ENCODE results near the gene HOXB9. TPM values are rescaled to one million over a fixed set of nuclear protein-coding genes. Genes with fewer than 3 reads are reported as not detected.
A peak's percentile ranks its signal among the peaks of the same experiment; 100 is the strongest.

The HOXB9 gene
- total RNA-seq (2014; rRNA removed; shearing (Covaris generic)), result 25.1 and 31.4 TPM in 2 replicates
- polyA plus RNA-seq (2015; cell fraction: cytosol; rRNA removed), result 70.5 and 79.1 TPM in 2 replicates
- 63.8 and 72.9 TPM in 2 replicates for polyA plus RNA-seq (2015; cell fraction: nucleus; rRNA removed)

DNA sequence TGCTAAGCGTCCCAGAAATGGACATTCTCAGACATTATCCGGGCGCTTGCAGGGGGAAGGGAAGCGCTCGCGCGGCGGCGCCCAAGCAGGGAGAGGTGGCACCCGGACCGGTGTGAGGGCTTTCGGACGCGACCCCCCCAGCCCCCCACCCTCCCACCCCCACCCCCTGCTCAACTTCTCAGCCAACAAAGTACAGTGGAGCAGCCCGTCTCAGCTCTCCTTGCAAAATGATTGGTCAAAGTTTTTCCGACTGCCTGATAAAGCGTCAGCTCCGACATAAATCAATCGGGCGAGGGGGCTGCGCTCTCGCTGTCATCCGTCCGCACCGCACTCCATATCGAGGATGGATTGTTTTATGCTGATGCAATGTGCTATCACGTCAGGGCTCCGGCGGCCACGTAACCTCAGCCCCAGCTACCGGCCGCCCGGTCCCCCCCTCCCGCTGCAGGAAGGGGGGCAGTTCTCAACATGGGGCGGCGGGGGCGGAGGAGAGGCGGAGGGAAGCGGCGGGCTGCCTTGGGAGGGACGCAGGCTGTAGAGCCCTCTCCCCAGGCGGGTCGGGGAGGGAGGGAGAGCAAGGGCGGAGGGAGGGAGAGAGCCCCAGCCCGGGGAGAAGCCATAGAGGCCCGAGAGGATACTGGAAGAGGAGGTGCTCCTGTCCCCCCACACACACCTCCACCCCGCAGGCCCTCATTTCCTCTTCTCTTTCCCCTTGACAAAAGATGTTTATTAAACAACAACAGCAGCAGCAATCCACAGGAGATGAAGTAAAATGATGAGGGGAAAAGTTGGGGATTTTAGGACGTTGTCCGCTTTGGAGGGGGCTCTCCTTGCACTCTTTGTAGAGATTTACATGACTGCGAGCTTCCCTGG lies at the start of gene HOXB9:
Gene HOXB9, minus strand, starts transcription at position 114 of the 873 bp plus-strand sequence. Its CDS starts 89 bp downstream, at position 25.
- DNase-seq (ENCODE audit: low read depth), result peak; percentile 94

- no peak for DNase-seq (ENCODE audit: low read depth)
Observed at GRCh38 chr17:48672340-48672739, 46.2 kb upstream of the HOXB9 start.

- DNase-seq (ENCODE audit: low read depth), result peak; percentile 58
Observed at GRCh38 chr17:48671697-48672171, 45.6 kb upstream of the HOXB9 start.

DNA sequence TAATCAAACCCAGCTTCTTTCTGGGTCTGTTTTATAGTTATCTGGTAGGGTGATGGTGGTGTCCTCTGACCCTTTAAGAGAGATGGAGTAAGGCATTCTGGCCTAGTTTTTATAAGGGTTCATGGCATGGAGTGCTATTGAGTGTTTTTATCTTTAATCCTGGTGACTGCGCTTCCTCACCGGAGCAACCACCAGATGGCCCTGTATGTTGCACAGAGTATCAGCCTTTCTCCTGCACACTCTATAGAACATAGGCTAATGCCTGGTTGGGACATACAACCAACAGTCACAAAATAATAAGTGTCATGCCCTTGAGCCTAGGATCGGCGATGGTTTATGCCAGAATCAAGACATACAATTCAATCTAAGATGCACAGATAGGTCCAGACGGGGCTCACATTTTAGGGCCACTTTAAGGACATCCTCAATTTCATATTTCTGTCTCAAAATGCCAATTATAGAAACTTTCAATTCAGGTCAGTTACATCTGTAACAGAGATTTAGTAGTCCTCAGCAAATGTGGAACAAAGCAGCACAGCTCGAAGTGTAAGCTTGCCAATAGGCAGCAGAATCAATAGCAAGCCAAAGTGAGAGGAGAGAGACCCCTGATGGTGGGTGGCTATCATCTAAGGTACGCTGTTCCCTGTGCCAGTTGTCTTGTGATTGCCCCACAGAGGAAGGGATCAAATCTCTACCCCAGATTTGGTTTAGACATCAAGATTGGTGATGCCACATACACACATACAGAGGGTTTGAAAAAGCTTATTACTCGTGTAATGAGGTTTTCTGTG lies 37.2 kb upstream of the HOXB9 start:
- no peak for DNase-seq (ENCODE audit: low read depth)

DNA sequence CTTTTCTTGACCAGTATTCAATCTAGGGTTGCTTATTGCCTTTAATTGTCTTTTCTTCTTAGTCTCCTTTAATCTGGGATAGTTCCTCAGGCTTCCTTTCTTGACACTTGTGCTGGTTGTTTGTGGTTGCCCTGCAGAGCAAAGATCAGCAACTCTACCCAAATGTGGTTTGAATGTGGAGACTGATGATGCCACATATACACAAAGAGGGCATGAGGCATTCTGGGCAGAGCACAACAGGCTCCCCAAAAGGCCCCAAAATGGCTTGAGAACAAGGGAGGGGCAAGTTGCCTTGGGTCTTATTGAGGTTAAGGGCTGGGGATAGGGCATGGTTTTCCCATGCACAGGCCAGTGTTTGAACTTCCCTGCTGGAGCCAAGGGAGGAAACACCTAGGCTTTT lies 29.8 kb upstream of the HOXB9 start:
- DNase-seq (ENCODE audit: low read depth), result no peak

DNA sequence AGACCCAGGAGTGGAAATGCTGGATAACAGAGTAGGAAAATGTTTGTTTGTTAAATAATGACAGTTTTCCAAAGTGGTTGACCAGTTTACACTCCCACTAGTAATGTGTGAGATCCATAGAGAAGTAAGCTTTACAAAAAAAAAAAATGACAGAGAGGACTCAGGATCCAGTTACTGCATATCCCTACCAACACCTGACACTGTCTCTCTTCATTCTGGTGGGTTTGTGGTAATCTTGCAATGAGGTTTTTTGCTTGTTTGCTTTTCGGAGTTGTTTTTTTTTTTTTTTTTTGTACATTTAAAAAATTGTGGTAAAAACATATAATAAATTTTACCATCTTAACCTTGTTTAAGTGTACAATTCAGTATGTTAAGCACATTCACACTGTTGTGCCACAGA lies 23.6 kb upstream of the HOXB9 start:
- DNase-seq (ENCODE audit: low read depth), result no peak

DNA sequence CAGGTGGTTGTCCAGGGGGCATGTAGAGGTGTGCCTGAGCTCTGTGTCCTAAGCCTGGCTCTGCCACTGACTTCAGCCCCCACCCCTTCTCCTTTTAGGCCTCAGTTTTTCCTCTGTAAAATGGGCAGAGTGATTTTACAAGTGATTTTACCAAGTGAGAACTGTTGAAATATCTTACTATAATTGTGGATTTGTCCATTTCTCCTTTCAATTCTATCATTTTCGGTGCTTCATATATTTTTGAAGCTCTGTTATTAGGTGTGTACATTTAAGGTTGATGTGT lies 21.7 kb upstream of the HOXB9 start:
- DNase-seq (ENCODE audit: low read depth), result no peak

DNA sequence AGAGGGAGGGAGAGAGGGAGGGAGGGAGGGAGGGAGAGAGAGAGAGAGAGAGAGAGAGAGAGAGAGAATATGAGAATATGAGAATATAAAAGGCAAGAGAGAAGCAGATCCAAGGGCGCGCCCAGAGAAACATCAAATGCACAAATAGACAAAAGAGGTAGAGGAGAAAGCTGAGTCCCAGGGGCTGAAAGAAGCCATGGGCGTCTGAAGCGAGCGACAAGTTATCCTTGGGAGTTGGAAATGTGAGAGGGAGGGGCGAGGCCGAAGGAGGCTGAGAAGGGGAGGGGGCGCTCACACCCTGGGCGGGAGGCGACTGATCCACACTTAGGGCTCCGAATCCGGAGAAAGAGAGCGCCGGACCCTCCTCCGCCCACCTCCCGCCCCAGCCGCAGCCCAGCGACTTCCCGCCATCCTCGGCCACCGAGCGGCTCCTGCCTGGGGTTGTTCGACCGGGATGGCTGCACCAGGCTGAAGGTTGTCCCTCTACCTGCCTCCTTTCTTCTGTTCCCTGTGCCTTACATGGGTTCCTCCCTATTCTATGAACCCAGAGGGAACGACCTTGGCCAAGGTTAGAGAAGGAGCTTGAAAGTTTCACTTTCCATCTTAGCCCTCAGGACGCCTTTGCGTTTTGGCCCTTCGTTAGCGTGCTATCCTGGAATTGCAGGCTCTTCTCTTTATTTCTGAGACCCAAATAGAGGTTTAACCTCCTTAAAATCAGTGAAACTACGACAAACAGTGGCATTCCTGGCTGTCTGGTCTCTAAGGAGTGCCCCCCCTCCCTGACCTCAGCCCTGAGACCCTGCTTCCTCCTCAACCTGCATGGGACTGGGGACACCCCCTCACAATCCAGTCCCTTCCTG lies 21.2 kb upstream of the HOXB9 start:
- DNase-seq (ENCODE audit: low read depth), result peak; percentile 35

DNA sequence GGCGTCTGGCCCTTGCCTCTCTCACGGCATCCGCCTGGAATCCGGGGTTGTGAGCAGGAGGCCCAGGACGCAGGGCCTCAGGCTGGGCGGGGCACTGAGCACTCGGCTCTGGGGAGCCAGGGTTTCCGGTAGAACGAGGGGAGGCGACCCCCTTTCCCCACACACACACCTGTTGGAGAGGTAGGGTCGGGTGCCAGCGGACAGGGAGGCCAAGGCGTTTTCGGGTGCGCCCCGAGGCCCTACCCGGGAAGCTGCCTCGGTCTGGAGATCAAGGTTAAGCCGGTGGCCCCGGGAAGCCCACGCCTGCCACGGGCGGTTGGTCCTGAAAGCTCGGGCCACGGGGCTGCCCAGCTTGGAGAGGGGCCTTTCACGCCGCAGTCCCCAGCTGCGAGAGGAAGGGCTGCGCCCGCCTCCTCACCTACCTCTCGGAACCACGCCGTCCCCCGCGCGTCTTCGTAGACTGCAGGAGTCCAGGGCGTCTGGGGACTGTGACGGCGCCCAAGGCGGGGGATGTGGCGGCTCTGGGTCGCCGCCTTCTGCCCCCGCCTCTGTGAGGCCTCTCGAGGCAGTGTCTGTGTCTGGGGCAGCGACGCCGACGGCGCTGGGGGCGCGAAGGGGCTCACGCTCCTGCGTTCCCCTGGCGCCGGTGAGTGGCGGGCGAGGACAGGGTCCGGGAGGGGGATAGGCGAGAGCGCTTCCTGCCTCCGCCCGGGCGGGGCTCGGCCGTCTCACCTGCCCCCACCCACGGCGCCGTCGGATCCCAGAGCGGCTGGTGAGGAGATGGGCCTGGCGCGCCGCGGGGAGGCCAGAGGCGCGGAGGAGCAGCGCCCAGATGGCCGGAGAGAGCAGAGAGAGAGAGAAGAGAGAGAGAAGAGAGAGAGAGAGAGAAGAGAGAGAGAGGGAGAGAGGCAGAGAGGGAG lies 20.3 kb upstream of the HOXB9 start:
- peak; percentile 77 for DNase-seq (ENCODE audit: low read depth)

GRCh38 chr17:48645639-48646182 lies 19.6 kb upstream of the HOXB9 start:
- no peak for DNase-seq (ENCODE audit: low read depth)

DNA sequence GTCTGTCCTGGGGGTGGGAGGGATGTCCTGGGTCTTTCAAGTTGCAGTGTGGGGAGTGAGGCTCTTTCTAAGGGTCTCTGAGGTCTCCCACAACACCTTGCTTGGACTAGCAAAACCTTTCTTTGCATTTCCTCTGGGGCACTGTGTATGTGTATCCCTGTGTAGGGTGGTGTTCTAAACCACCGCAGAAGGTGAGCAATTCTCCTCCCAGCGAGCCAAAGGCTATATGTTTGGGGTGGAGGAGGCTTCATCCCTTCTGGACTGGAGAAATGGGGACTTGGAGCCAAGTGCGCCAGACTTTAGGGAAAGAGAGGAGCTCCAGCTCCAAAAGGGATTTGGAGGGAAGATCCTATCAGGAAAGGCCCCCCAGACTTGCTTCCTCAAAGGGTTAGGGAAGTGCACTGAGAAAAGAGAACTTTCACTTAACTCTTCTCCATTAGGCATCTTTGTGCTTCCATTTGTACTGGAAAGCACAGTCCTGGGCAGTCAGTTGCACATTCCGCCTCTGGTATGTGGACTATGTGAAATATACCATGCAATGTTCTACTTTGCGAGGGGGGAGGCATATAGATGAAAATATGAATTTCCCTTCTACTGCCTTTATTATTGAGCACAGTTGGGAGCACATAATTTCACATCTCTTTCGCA lies 18.9 kb upstream of the HOXB9 start:
- DNase-seq (ENCODE audit: low read depth), result no peak

- no peak for DNase-seq (ENCODE audit: low read depth)
Observed at GRCh38 chr17:48644159-48644558, 18.0 kb upstream of the HOXB9 start.

- DNase-seq (ENCODE audit: low read depth), result no peak
Observed at GRCh38 chr17:48643697-48644012, 17.5 kb upstream of the HOXB9 start.

DNA sequence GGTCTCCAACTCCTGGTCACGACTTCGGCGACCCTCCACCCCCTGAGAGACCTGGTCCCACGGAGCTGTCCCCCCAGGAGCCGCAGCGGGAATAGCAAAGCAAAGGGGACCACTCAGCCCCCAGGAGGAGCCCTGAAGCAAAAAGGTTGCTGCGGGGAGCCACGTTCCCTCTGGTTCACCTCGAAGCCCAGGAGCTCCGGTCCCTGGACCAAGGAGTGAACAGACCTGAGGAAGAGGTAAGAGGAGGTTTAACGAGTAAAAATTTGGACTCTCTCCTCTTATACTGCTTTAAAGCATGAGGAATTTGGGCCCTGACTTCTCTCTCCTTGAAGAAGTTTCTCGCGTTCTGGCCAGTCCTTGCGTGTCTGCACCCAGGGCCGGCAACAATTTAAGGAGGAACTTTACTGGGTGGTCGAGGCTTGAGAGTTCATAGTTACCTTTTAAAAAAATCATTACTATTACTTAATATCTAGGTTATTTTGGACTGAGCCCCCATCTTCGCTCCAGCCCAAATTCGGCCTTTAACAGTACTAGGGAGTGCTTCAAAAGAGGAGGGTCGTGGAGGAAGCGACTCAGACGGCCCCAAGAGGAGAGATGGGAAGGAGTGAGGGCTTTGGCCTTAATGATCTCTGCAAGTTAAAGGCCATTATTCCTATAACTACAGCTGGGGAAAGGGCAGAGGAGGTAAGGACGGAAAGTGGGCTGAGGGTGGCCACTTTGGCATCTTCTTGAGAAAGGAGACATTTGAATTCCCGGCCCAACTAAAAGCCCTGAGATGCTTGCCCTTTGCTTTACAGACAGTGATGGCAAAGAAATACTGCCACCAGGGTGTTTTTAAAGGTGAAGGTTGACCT lies 16.9 kb upstream of the HOXB9 start:
- DNase-seq (ENCODE audit: low read depth), result no peak

- no peak for DNase-seq (ENCODE audit: low read depth)
Observed at GRCh38 chr17:48642059-48642842, 16.1 kb upstream of the HOXB9 start.

GRCh38 chr17:48641541-48642058 lies 15.4 kb upstream of the HOXB9 start:
- DNase-seq (ENCODE audit: low read depth), result no peak

DNA sequence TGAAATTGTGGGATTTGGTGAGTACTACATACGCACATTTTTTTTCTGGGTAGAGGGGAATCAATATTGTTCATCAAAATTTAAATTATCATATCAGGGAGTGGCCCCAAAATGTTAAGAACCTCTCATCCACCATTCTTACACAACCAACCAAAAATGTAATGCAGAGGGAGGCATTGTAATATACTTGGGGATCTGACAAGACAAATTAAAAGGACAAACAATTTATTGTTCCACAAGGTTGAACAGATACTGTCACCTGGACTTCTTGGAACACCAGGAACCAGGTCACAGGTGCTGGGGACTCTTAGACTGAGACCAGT lies 14.7 kb upstream of the HOXB9 start:
- DNase-seq (ENCODE audit: low read depth), result no peak

All from HT1080 (cell line).